SK-MEL-5 (cell line): ENCODE results near the gene GSTM1. TPM values are rescaled to one million over a fixed set of nuclear protein-coding genes. Genes with fewer than 3 reads are reported as not detected.
A peak's percentile ranks its signal among the peaks of the same experiment; 100 is the strongest.

Source experiments
- DNase-seq: peaks from one replicate; pipeline ENCODE4 v3.0.0-alpha.2; 2016; ENCODE audit warnings: low read depth, low spot score
- in situ Hi-C: cut with HindIII; loops from 2 replicates; pipeline ENCODE4 v1.10.0; 2016; ENCODE audit warnings: low sequenced_read_pairs, high pct_unique_total_duplicates, low pct_unique_long_range_greater_than_20kb
- total RNA-seq: library from RNA; depleted of rRNA; stranded (reverse); fragments of >200 nt; shearing (Covaris generic); gene quantifications from 2 replicates; pipeline ENCODE4 v1.2.3, GENCODE V29; 2014

GSTM1 gene
- total RNA-seq, 1 experiment from 2014 or later = not detected

DNA sequence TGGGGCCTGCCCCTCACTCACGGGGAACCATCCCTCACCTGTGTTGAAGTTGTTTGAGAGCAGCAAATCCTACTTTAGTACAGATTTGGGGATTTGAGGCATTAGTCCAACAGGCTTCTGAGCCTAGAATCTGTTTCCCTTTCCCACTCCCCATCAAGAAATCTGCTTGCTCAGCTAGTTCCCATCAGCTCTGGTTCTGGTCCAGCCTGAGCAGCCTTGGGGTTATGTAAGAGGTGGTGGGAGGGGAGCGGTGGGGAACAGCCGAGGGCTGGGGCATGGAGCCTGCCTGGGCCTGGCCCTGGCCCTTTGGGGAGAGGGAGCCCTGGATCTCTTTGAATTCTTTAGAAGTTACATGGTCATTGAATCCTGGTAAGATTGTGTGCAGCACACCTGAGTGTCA, 28.5 kb downstream of the GSTM1 start:
- in situ Hi-C loops = no loop called here
- DNase-seq = no peak

DNA sequence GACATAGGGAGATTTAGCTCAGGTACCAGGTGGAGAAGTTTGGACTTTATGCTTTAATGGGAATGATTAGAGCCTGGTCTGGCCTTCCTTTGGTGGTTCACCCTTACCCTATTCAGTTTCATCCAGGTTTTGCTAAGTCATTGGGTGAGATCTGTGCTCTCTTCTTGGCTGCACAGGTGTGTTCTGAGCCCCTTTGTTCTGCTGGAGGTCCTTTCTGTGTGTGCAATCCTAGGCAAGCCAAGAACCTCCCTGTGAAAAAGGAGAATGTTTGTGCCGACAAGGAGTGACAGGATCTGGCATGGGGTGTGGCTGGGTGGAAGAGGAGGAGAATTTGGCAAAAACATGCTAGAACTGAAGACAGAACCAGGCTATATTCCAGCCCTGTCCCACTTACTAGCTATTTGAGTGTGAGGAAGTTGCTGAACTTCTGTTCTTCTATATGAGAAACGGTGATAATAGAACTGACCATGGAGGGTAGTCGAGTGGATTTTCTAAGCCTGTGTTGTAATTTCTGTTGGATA, 29.0 kb downstream of the GSTM1 start:
- no peak for DNase-seq
- in situ Hi-C loops = no loop called here

GRCh38 chr1:109717729-109718128, 30.1 kb downstream of the GSTM1 start:
- in situ Hi-C loops = no loop called here
- DNase-seq = no peak

DNA sequence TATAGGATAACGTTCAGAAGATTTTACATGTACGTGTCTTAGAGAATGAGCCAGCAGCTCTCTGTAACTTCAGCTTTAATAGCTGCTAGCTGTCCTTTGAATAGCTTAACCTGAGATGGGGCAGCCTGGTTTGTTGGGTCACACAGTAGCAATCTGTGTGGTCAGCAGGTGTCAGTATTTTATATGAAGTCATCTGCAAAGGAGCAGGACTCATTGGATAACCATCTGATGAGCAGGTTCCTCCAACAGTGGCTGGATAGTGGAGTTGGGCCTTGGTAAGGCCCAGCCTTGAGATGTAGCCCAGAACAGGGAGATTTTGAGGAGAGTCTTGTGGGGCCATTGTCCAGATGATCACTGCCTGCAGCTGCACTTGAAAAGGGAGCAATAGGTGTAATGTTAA, 30.9 kb downstream of the GSTM1 start:
- peak; percentile 33 for DNase-seq
- in situ Hi-C loops = no loop called here

- DNase-seq = no peak
Measured at GRCh38 chr1:109719337-109719837, 31.8 kb downstream of the GSTM1 start.

GRCh38 chr1:109721042-109721441, 33.4 kb downstream of the GSTM1 start:
- in situ Hi-C loops = no loop called here
- no peak for DNase-seq

More at GRCh38 chr1:109719337-109719837, 31.8 kb downstream of the GSTM1 start:
- in situ Hi-C loops = no loop called here

DNA sequence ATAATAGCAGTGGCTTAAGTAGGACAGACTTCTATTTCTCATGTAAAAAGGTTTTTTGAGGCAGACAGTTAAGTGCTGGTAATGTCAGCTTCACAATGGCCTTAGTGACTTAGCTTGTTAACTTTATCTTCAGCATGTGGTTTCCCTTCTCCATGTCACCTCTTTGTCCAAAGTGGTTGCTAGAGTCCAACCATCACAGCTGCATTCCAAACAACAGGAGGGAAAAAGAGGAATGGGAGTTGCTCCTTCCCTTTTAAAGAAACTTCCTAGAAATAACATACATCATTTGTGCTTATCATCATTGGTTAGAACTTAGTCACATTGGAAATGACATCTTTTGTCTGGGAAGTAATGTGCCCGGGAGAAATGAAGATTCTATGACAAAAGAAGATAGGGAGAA, 34.4 kb downstream of the GSTM1 start:
- no peak for DNase-seq
- in situ Hi-C loops = no loop called here

GRCh38 chr1:109722908-109723691, 35.5 kb downstream of the GSTM1 start:
- in situ Hi-C loops = no loop called here
- no peak for DNase-seq

DNA sequence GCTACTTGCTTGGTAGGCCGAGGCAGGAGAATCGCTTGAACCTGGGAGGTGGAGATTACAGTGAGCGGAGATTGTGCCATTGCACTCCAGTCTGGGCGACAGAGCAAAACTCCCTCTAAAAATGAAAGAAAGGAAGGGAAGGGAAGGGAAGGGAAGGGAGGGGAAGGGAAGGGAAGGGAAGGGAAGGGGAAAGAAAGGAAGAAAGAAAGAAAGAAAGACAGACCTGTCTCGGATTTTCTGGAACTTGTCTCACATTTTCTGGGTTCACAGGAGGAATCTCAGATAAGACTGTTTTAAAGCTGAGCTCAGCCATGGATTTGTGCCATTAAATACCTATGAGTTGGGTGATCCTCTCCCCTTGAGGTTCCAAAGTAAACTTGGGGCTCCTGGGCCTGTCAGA, 37.3 kb downstream of the GSTM1 start:
- in situ Hi-C loops = no loop called here
- DNase-seq = no peak

- DNase-seq = no peak
- in situ Hi-C loops = no loop called here
Measured at GRCh38 chr1:109725510-109725909, 37.9 kb downstream of the GSTM1 start.

DNA sequence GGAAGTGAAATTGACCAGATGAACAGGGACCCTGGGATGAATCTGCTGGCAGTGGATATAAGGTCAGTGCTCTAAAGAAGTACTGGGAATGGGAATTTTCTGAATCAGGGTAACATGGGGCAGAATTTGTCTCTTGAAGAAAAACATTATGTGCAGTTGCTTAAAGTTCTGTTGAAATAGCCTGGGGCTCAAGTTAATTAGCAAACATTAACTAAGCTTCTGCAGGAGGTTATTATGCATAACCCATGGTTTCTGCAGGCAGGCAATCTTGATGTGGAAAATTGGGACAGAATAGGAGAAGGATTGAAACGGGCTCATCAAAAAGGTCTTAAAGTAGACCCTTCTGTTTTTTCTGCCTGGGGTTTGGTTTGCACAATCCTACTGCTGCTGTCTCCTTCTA, 38.4 kb downstream of the GSTM1 start:
- in situ Hi-C loops = no loop called here
- DNase-seq = no peak

- in situ Hi-C loops = no loop called here
- no peak for DNase-seq
Measured at GRCh38 chr1:109726728-109727373, 39.2 kb downstream of the GSTM1 start.

DNA sequence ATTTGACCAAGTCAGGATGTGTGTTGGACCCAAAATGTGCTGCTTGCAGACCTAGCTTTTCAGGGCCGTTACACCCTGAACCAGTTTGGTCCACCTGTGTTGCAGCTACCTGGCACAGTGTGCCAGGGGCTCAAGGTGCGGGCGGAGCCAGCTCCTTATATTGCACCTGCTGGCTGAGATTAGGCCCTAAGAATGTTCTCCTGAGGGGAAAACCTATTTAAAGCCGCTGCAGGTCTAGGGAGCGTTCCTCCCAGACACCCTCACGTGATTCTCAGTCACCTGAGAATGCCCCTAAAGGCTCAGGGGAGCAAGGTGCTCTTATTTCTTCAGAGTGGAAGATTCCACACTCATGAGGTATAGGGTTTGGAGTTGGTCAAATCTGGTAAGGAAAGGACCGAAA, 41.3 kb downstream of the GSTM1 start:
- in situ Hi-C loops = no loop called here
- no peak for DNase-seq

DNA sequence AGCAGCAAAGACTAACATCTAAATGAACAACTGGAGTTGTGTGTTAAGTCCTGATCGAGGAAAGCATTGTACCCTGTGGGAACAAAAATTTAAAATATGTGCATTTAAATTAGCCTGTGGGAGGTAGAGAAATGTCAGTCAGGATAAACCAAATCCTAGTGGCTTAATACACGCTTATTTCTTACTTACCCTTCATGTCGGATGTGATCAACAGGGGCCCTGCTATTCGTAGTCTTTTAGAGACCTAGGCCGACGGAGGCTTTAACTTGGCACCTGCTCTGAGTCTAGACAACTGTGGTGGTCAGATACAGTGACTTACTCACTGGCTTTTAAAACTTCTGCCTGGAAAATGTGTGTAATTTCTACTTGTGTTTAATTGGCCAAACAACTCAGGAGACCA, 43.0 kb downstream of the GSTM1 start:
- DNase-seq = no peak
- in situ Hi-C loops = no loop called here

DNA sequence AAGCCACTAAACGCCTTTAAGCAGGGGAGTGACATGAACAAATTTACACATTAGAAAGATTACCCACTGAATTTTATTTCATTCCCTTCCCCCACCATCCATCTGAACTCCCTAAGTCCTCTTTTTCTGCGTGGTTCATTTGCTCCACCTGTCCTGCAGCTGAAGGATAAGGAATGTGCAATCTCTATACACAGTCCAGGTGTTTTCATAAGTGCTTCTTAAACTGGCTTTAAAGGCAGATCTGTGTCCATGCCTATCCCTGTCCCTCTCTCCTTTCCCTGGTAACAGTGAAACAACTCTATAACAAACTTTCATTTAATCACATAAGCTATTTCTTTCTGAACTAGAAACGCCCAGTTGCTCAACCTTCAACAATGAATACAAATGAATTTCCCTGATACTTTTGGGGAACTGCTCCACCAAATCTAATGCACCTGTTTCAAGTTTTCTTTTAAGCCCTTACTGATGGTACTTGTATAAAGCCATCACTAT, 44.8 kb downstream of the GSTM1 start:
- in situ Hi-C loops = no loop called here
- DNase-seq = no peak

- no peak for DNase-seq
- in situ Hi-C loops = no loop called here
Measured at GRCh38 chr1:109733236-109733870, 45.7 kb downstream of the GSTM1 start.

GRCh38 chr1:109739738-109740614, 52.4 kb downstream of the GSTM1 start:
- DNase-seq = peak; percentile 55
- in situ Hi-C loops = no loop called here
